Lung (tissue), 12 donors: ENCODE results near the gene ALKBH5. TPM values are rescaled to one million over a fixed set of nuclear protein-coding genes. Genes with fewer than 3 reads are reported as not detected.

Experiments used
- ATAC-seq: fragments of 200-7000 bp; cut with Tn5 transposase; one replicate; pipeline ENCODE4 v1.9.1; 2020; ENCODE audit warnings: moderate number of reproducible peaks; ENCODE audit not compliant: insufficient read depth, low FRiP score
- DNase-seq, 3 donors: peaks; one replicate each; pipeline ENCODE4 v3.0.0-alpha.2; 2013 to 2017
- H3K27ac ChIP-seq, 2 donors: one replicate each; pipeline ENCODE4 v1.5.1; 2013; ENCODE audit warnings: mild to moderate bottlenecking in 2 of 2, moderate library complexity in 2 of 2, control low read depth in 1 of 2, inconsistent platforms in 1 of 2, low read depth in 1 of 2, low read length in 1 of 2
- H3K27me3 ChIP-seq, 3 donors: one replicate each; pipeline ENCODE4 v1.5.1; 2013; ENCODE audit warnings: low read length in 2 of 3; ENCODE audit not compliant: control insufficient read depth in 3 of 3, insufficient read depth in 3 of 3
- H3K36me3 ChIP-seq, 4 donors: one replicate each; pipeline ENCODE4 v1.5.1; 2013; ENCODE audit warnings: low read length in 4 of 4, mild to moderate bottlenecking in 1 of 4, moderate library complexity in 1 of 4; ENCODE audit not compliant: control insufficient read depth in 4 of 4, insufficient read depth in 4 of 4
- H3K4me1 ChIP-seq, 5 donors: one replicate each; pipeline ENCODE4 v1.5.1; 2013; ENCODE audit warnings: low read length in 5 of 5, mild to moderate bottlenecking in 2 of 5, moderate library complexity in 1 of 5; ENCODE audit not compliant: control insufficient read depth in 5 of 5, insufficient read depth in 5 of 5
- H3K4me3 ChIP-seq: one replicate; pipeline ENCODE4 v1.5.1; 2013; ENCODE audit warnings: mild to moderate bottlenecking, control low read depth, moderate library complexity
- H3K9ac ChIP-seq, 2 donors: one replicate each; pipeline ENCODE4 v1.5.1; 2013; ENCODE audit warnings: low read length in 2 of 2, control low read depth in 1 of 2; ENCODE audit not compliant: insufficient read depth in 1 of 2
- H3K9me3 ChIP-seq, 4 donors: one replicate each; pipeline ENCODE4 v1.5.1; 2013; ENCODE audit warnings: low read length in 3 of 4, mild to moderate bottlenecking in 1 of 4, moderate library complexity in 1 of 4; ENCODE audit not compliant: control insufficient read depth in 4 of 4, insufficient read depth in 3 of 4
- CTCF ChIP-seq: IDR thresholded peaks from 2 replicates; pipeline ENCODE4 v1.5.1; 2012; ENCODE audit warnings: mild to moderate bottlenecking; ENCODE audit errors: control extremely low read depth, extremely low read depth
- whole genome bisulfite sequencing, 2 donors: extraction: QIAGEN DNeasy Blood & Tissue Kit; methylation state at CpG; one replicate each; pipeline ENCODE4 v1.1.7; 2013; 5-methylcytosine and 5-hydroxymethylcytosine counted together
- polyA plus RNA-seq, 2 donors: library from polyadenylated mRNA; stranded (reverse); fragments of 200-250 nt; gene quantifications; one replicate each; pipeline ENCODE4 v1.2.1, GENCODE V29; 2013
- total RNA-seq, 2 donors: library from RNA; depleted of rRNA in 1 of 2; stranded (reverse); fragments of >200 nt in 1 of 2; gene quantifications; one replicate each; pipeline ENCODE4 v1.2.1, GENCODE V29; 2014 to 2021
- donor health status: control.
- donor health status: control.
- donor health status: Bipolar disorder and iron deficiency.
- donor health status: healthy.
- donor health status: DM: yes; HTN: yes; CAD: no.

The ALKBH5 gene
- total and polyA plus RNA-seq, 4 donors, result 30.2 to 104 (median 59.8) TPM

GRCh38 chr17:18240449-18240848, 56.8 kb downstream of the ALKBH5 start:
- Histone ChIP-seq H3K36me3 (peaks cover 0 to 58% (median 36%) of the 10 kb centered on the region in 4 donors), H3K9ac (no peak overlapping the region), H3K9me3 (no peaks in the 10 kb centered on the region), H3K27me3 (no peaks in the 10 kb centered on the region), H3K4me1 (no peaks in the 10 kb centered on the region), H3K4me3 (no peak overlapping the region), H3K27ac (no peak overlapping the region)
- TF ChIP-seq CTCF, result no peak
- ATAC-seq (no peak), DNase-seq (no peak)
- 95% methylated on average over 19 of the region's 19 CpGs for WGBS, 2 donors

- ATAC-seq (no peak), DNase-seq (no peak)
- no peaks in the 10 kb centered on the region for H3K27me3 ChIP-seq
Observed at GRCh38 chr17:18241229-18241871, 57.7 kb downstream of the ALKBH5 start.

GRCh38 chr17:18245038-18245776, 61.6 kb downstream of the ALKBH5 start:
- 93 to 97% methylated on average over 21 of the region's 21 CpGs for WGBS, 2 donors
- DNase-seq, result no peak

More at GRCh38 chr17:18241229-18241871, 57.7 kb downstream of the ALKBH5 start:
- H3K9ac ChIP-seq, result no peak overlapping the region
- no peaks in the 10 kb centered on the region for H3K9me3 ChIP-seq
- H3K4me1 ChIP-seq, result no peaks in the 10 kb centered on the region
- TF ChIP-seq CTCF, result no peak
- WGBS, 2 donors, result 91 to 93% methylated on average over 28 of the region's 28 CpGs
- H3K4me3 ChIP-seq, result no peak overlapping the region
- H3K36me3 ChIP-seq, result peaks cover 0 to 62% (median 40%) of the 10 kb centered on the region in 4 donors
- H3K27ac ChIP-seq, result no peak overlapping the region

More at GRCh38 chr17:18245038-18245776, 61.6 kb downstream of the ALKBH5 start:
- Histone ChIP-seq H3K27me3 (no peaks in the 10 kb centered on the region), H3K9ac (no peak overlapping the region), H3K4me3 (no peak overlapping the region), H3K4me1 (peaks cover 0 to 3% (median 0%) of the 10 kb centered on the region in 5 donors), H3K27ac (no peak overlapping the region), H3K36me3 (peaks cover 0 to 73% (median 28%) of the 10 kb centered on the region in 4 donors), H3K9me3 (no peaks in the 10 kb centered on the region)
- ATAC-seq, result no peak
- TF ChIP-seq CTCF, result no peak
